ENCODE measurements around the gene C15orf40.

C15orf40 gene

GRCh38 chr15:82992436-82992998 lies 18.9 kb downstream of the C15orf40 start:
- DNase-seq = no peak

DNA sequence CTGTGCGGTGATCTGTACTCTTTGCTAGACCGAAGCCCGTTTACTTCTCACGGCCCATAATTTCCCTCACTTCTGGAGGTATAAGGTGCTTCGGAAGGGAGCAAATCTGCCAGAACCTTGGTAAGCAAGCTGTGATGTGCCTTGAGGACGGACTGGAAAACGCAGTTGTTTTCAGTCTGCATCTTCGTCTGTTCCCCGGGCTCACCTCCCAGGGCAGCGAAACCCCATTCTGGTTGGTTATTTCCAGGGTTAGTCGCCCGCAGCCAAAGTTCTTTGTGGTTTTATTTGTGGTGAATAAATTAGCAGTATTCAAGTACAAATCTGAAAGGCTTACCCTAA lies 25.0 kb downstream of the C15orf40 start:
- DNase-seq = peak; percentile 9

GRCh38 chr15:82985688-82986441 lies 25.6 kb downstream of the C15orf40 start, which contains the start of gene RAMAC:
TSS of gene RAMAC (plus strand) at chr15:82986210. CDS start at chr15:82989019, 2,809 bp downstream.
- DNase-seq = peak; percentile 96

DNA sequence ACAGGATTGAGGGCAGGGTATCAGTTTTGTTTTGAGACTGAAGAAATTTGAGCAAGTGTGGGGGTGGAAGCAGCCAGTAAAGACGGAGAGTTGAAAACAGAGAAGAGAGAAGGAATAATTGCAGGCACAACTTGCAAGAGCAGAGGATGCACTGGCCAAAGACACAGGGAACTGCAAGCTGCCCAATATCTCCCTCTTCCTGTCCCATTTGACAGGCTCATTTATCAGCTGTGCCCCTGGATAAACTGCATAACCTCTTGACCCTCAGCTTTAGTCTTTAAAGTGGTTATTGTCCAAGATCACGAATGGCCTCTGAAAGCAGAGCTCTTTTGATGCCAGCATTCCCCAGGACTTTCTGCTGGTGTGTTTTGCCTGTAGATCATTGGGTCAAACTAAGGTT lies 30.5 kb downstream of the C15orf40 start:
- no peak for DNase-seq

GRCh38 chr15:82979726-82980125 lies 31.7 kb downstream of the C15orf40 start:
- no peak for DNase-seq

GRCh38 chr15:82978438-82978837 lies 33.0 kb downstream of the C15orf40 start:
- DNase-seq = no peak

DNA sequence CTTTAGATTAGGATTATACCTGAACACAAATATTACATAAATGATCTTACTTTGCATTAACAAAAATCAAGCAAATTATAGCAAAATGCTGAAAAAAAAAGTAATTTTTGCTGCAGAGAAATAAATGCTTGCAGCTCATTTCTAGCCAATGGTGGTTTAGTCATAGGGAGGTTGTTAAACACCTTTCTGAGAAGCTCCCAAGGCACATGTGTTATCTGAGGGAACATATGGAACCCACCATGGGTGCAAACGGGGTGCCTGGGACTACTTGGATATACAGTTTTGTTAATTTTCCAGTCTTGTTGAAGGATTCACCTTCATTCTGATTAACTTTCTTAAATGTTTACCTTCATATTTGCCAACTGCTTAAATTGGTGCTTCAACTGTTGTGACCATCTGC lies 34.4 kb downstream of the C15orf40 start:
- no peak for DNase-seq

GRCh38 chr15:82972990-82973389 lies 38.4 kb downstream of the C15orf40 start:
- DNase-seq = no peak

- DNase-seq = no peak
These were observed 40.0 kb downstream of the C15orf40 start for GRCh38 chr15:82971218-82971984.

GRCh38 chr15:82970696-82971095 lies 40.7 kb downstream of the C15orf40 start:
- DNase-seq = no peak

- DNase-seq = no peak
These were observed 41.3 kb downstream of the C15orf40 start for GRCh38 chr15:82970078-82970686.

- DNase-seq = no peak
These were observed 42.1 kb downstream of the C15orf40 start for GRCh38 chr15:82969353-82969752.

GRCh38 chr15:82968066-82968465 lies 43.4 kb downstream of the C15orf40 start:
- no peak for DNase-seq

DNA sequence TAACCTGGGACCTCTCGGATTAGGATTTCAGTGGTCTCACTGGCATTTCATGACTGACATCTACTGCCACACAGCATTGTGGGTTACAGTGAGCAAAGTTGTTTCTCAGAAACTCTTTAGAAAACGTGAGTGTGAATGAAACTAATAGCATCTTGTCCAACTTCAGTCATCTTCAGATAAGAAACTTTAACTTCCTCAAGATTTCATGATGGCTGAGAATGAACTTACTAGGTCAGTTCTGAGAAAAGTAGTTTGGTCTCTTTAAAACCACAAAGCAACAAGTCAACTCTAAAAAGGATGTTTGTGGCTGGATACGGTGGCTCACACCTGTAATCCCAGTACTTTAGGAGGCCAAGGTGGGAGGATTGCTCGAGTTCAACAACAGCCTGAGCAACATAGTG lies 44.8 kb downstream of the C15orf40 start:
- no peak for DNase-seq

DNA sequence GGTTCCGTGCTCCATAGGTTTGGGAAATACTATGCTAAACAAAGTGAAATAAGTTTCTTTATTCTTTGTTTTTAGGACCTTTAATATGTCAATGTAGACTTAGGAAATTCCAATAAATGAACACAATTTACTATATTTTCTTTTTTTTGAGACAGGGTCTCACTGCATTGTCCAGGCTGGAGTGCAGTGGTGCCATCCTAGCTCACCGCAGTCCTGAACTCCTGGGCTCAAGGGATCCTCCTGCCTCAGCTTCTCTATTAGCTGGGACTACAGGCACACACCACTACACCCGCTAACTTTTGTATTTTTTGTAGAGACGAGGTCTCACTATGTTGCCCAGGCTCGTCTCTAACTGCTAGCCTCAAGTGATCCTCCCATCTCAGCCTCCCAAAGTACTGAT lies 46.5 kb downstream of the C15orf40 start:
- DNase-seq = no peak

DNA sequence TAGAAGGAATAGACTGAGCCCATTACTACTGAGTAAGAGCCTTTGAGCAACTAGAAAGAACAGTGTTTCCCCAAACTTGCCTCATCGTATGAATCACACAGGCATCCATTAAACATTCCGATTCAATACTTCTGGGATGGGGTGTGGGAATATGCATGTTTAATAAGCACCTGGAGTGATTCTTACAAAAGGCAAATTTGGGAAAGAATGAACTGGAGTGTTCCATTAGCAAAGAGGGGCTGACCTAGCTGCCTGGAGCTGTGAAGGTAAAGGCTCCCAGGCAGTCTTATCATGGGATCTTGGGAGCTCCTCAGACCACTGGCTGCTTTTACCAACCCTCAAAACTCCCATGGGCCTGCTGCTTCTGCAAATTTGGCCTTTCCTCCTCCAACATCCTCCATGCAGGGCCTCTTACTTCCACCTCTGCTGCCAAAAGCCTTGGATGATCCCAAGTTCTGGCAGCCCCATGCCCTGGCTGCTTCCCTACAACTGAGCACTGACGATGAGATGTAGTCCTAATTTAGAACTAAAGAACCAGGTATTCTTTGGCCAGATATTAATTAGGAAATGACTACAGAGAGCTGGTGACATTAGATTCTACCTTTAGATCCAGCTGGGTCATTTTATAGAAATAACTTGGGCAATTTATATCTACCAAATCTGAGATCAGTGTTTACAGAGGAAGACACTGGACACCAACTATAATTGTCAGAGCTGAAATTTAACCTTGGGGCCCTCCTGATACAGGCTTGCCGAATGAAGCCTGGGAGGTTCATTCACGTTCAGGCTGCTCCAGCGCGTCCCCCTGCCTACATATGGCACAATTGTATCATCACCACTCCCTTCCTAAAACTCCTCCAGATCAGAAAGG lies 47.7 kb downstream of the C15orf40 start:
- no peak for DNase-seq

DNA sequence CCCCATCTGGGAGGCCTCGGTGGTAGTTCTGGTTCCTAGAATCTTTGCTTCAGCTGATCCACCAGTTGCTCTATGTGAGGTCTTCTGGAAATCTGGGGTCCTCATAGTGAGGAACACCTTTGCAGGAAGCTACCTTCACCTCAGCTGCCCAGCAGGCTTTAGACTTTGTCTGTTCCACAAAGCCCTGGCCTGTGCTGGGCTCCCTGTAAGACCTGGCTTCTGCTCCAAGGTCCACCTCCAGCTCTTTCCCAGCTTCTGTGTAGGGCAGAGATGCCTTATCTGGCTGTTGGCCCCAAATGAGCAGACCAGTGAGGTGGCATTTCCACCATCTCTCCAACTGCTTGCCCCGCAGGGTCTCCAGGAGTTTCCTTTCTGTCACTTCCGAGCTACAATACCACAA lies 50.7 kb downstream of the C15orf40 start:
- no peak for DNase-seq

DNA sequence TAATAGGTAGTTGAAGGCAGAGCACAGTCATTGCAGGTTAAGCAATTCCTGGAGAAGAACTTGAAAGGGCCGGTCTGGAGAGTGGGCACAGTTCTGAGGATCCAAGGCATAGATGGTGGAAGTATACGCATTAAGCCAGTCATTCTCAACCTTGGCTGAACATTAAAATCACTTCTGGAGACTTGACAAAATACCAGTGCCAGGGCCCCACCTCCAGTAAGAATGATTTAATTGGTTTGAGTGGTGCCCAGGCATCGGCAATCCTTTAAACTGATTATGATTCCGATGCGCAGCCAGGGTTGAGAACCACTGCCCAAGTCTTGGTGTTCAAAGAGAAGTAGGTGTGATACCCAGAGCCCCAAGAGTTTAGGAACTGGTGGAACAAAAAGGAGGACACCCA lies 52.0 kb downstream of the C15orf40 start:
- no peak for DNase-seq

DNA sequence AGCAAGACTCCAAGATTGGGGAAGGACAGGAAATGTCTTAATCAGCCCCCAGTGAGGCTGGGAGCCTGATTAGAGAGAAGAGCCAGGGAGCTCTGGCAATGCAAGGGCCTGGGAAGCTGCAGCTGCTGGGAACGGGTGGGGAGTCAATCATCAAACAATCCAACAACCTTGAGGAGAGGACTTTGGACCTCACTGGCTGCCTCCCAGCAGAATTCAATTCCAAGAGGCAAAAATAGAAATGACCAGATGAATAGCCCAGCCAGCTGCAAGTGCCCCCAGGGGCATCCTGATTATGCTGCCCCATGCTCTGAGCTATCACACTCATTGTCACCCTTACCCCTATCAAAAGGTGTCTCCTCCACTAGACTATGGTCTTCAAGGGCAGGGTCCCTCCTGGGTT lies 52.8 kb downstream of the C15orf40 start:
- DNase-seq = no peak

- no peak for DNase-seq
These were observed 59.0 kb downstream of the C15orf40 start, which contains the start of gene HOMER2 for GRCh38 chr15:82952158-82953081. TSS of gene HOMER2 (minus strand) at chr15:82952720. CDS start at chr15:82952535, 185 bp downstream.

DNA sequence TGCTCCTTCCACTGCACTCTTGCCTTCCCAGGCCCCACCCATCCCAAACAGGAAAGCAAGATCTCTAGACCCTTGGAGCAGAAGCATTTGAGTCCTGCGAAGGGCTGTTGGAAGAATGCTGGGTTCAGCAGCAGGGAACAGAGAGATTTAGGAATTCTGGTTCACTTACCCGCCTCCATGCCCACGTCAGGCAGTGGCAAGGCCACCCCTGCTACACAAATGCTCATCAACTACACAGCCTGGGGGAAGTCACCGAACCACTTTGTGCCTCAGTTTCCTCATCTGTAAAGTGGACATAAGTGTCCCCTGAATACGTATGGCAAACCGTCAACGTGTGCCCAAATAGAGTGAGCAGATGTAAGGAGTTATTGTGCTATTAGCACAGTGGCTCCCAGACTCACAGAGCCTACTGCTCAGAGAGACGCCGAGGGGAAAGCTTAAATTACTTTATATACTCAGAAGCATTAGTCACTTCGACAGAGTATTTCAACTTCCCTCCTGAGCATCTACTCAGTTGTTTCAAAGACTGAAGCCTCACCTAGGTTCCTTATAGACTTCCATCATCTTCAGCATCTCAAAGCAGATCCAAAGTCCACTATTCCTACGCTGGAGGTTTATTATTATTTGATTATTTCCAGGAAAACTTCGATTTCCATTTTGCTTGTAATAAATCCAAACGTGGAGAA lies 59.8 kb downstream of the C15orf40 start:
- no peak for DNase-seq
